ENCODE results near the gene ZBTB20. TPM values are rescaled to one million over a fixed set of nuclear protein-coding genes. Genes with fewer than 3 reads are reported as not detected.

Gene ZBTB20
- total and polyA plus RNA-seq, 10 of the 15 experiments (the other 5 are each of a cell fraction or from before 2014, with no cell fraction given), result 0.20 to 5.5 (median 2.2) TPM

GRCh38 chr3:114440700-114441099, 706.4 kb downstream of the ZBTB20 start (continued):
- TF ChIP-seq EZH2 (IDR thresholded peaks at IDR 0.05; ENCODE audit: borderline replicate concordance, control insufficient read depth, low read depth, low read length) (no peak), MLLT1 (IDR thresholded peaks at IDR 0.05) (no peak), ZNF217 (IDR thresholded peaks at IDR 0.05) (no peak), MXI1 (IDR thresholded peaks at IDR 0.05; ENCODE audit: low read depth, low read length) (no peak), TBL1XR1 (IDR thresholded peaks at IDR 0.05; ENCODE audit: low read depth, low read length) (no peak), NFYA (IDR thresholded peaks at IDR 0.05; ENCODE audit: borderline replicate concordance, low read depth, low read length) (no peak), RBBP5 (conservative IDR thresholded peaks at IDR 0.05) (no peak)

- RAD21 ChIA-PET (ENCODE audit: unreplicated experiment), result no interaction called here
- Histone ChIP-seq H3K4me1 (ENCODE audit: control insufficient read depth, insufficient read depth, low read length) (peaks cover 16% of the 10 kb centered on the region), H3K9ac (ENCODE audit: control insufficient read depth, insufficient read depth, low read length) (no peak overlapping the region), H3K27ac (ENCODE audit: control insufficient read depth, insufficient read depth) (no peak overlapping the region), H3K4me3 (no peak overlapping the region), H3K27me3 (replicated peaks in 1 of 2; ENCODE audit: control insufficient read depth in 2 of 2, insufficient read depth in 2 of 2, low read length in 1 of 2) (no peaks in the 10 kb centered on the region), H4K20me1 (ENCODE audit: control insufficient read depth, insufficient read depth) (no peaks in the 10 kb centered on the region), H3K36me3 (ENCODE audit: control insufficient read depth in 2 of 2, insufficient read depth in 2 of 2, low read length in 1 of 2) (no peaks in the 10 kb centered on the region), H3K4me2 (ENCODE audit: control insufficient read depth, insufficient read depth) (no peak overlapping the region), H3K9me3 (replicated peaks; ENCODE audit: control insufficient read depth, insufficient read depth, low read length) (no peaks in the 10 kb centered on the region; the same call in 2 of the 3 replicates), H3K79me2 (ENCODE audit: control insufficient read depth, insufficient read depth, low read length) (peaks cover 25% of the 10 kb centered on the region), H2AFZ (ENCODE audit: control insufficient read depth, low read depth, low read length) (no peak overlapping the region)
- BruUV-seq (replicated peaks), result no TSS peak
- 83% methylated on average over 1 of the region's 1 CpG for WGBS (ENCODE audit: insufficient coverage, insufficient replicate concordance, low lambda C conversion rate, missing lambda C conversion rate)
- SMC1A ChIA-PET (ENCODE audit: uncharacterized antibody, unreplicated experiment), result interaction anchor here (0.7 to 1.9 kb wide), 2 partner anchors 16 to 41 kb away, joined by 3 to 5 read pairs; no protein-coding TSS in a partner anchor
- TF ChIP-seq RAD21 (IDR thresholded peaks at IDR 0.05; ENCODE audit: insufficient read depth, low read depth, low read length), result no peak
- no peak for TF ChIP-seq ESRRA (IDR thresholded peaks at IDR 0.05; ENCODE audit: low read length)
- in situ Hi-C loops (cut with MboI), result no loop called here
- DNase-seq (ENCODE audit: low read depth, low spot score) (no peak), ATAC-seq (no peak), FAIRE-seq (no peak)
- POLR2A ChIA-PET, result interaction anchor here (1.0 kb wide), 1 partner anchor 9 kb away, joined by 4 read pairs; no protein-coding TSS in a partner anchor
- CTCF ChIA-PET, result interaction anchor here (1.1 to 1.7 kb wide), 4 partner anchors 8 to 145 kb away, joined by 3 to 4 read pairs (median 4); no protein-coding TSS in a partner anchor
- intact Hi-C loops (cut with micrococcal nuclease; ENCODE audit: unreplicated experiment), result no loop called here
These were observed 707.8 kb downstream of the ZBTB20 start for GRCh38 chr3:114439284-114439683.
